ENCODE results near the gene SETDB2. TPM values are rescaled to one million over a fixed set of nuclear protein-coding genes. Genes with fewer than 3 reads are reported as not detected.

SETDB2 gene
- total and polyA plus RNA-seq, 2 of the 13 experiments (the other 11 are each of a cell fraction or from before 2014, with no cell fraction given) = 8.1 to 8.7 TPM

DNA sequence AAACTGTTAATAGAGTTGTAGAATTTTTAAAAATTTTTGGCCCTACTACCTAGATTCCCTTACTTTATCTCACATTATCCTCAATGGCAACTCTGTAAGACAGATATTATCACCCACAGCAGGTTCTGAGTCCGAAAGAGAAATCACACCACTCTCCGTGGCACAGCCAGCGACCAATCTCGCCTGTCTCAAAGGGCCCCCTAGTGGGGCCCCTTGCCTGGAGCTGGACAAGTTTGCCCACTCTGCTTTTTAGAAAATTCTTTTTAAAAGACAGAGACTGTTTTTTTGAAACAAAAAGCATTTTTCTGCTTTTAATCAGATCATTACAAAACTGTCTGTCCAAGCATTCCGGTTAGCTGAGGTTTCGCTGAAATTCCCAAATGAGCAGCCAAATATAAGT, 73.4 kb downstream of the SETDB2 start:
- no peaks in the 10 kb centered on the region for H3K79me2 ChIP-seq (ENCODE audit: insufficient read depth, low read length)
- no peaks in the 10 kb centered on the region for H4K20me1 ChIP-seq (ENCODE audit: insufficient read depth, low read length)
- CTCF ChIA-PET (ENCODE audit: low intra/inter-chr PET ratio, low total read pairs) = interaction anchor here (2.1 kb wide), 1 partner anchor 96 kb away, joined by 18 read pairs; no protein-coding TSS in a partner anchor
- no peak overlapping the region for H3K27ac ChIP-seq (ENCODE audit: extremely low read length, insufficient read depth, low read length)
- H3K9me3 ChIP-seq (ENCODE audit: low read length) = no peaks in the 10 kb centered on the region
- H3K9ac ChIP-seq (ENCODE audit: insufficient read depth, low read depth, low read length) = no peak overlapping the region
- DNase-seq (ENCODE audit: low spot score) (peak; percentile 26), FAIRE-seq (no peak), ATAC-seq (peak; percentile 80)
- POLR2A ChIA-PET = no interaction called here
- TF ChIP-seq GZF1 (CRISPR knock-in tag; IDR thresholded peaks at IDR 0.05) (no peak), SMAD3 (CRISPR knock-in tag; IDR thresholded peaks at IDR 0.05) (no peak), ZNF749 (CRISPR knock-in tag; IDR thresholded peaks at IDR 0.05; ENCODE audit: borderline replicate concordance) (no peak), TBP (CRISPR knock-in tag; IDR thresholded peaks at IDR 0.05) (no peak), STAG1 (CRISPR knock-in tag; IDR thresholded peaks at IDR 0.05) (peak; percentile 52), ZNF383 (CRISPR knock-in tag; IDR thresholded peaks at IDR 0.05; ENCODE audit: borderline replicate concordance) (no peak), ZNF468 (CRISPR knock-in tag; IDR thresholded peaks at IDR 0.05) (no peak), SMC3 (IDR thresholded peaks at IDR 0.05; ENCODE audit: low read length) (peak; percentile 24; the same call in 1 of the 2 replicates), JDP2 (CRISPR knock-in tag; IDR thresholded peaks at IDR 0.05; ENCODE audit: borderline replicate concordance) (no peak), HHEX (CRISPR knock-in tag; IDR thresholded peaks at IDR 0.05) (no peak), RAD21 (CRISPR knock-in tag; IDR thresholded peaks at IDR 0.05) (peak; percentile 18; the same call in 1 of the 2 replicates), ZNF253 (CRISPR knock-in tag; IDR thresholded peaks at IDR 0.05; ENCODE audit: borderline replicate concordance) (no peak), ZNF746 (CRISPR knock-in tag; IDR thresholded peaks at IDR 0.05) (no peak)
- TF ChIP-seq, protein P1, sequence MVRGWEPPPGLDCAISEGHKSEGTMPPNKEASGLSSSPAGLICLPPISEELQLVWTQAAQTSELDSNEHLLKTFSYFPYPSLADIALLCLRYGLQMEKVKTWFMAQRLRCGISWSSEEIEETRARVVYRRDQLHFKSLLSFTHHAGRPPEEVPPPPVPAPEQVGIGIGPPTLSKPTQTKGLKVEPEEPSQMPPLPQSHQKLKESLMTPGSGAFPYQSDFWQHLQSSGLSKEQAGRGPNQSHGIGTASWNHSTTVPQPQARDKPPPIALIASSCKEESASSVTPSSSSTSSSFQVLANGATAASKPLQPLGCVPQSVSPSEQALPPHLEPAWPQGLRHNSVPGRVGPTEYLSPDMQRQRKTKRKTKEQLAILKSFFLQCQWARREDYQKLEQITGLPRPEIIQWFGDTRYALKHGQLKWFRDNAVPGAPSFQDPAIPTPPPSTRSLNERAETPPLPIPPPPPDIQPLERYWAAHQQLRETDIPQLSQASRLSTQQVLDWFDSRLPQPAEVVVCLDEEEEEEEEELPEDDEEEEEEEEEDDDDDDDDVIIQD (CRISPR knock-in tag; IDR thresholded peaks at IDR 0.05; ENCODE audit: low read depth) = no peak
- TF ChIP-seq, protein P2, sequence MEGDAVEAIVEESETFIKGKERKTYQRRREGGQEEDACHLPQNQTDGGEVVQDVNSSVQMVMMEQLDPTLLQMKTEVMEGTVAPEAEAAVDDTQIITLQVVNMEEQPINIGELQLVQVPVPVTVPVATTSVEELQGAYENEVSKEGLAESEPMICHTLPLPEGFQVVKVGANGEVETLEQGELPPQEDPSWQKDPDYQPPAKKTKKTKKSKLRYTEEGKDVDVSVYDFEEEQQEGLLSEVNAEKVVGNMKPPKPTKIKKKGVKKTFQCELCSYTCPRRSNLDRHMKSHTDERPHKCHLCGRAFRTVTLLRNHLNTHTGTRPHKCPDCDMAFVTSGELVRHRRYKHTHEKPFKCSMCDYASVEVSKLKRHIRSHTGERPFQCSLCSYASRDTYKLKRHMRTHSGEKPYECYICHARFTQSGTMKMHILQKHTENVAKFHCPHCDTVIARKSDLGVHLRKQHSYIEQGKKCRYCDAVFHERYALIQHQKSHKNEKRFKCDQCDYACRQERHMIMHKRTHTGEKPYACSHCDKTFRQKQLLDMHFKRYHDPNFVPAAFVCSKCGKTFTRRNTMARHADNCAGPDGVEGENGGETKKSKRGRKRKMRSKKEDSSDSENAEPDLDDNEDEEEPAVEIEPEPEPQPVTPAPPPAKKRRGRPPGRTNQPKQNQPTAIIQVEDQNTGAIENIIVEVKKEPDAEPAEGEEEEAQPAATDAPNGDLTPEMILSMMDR (CRISPR knock-in tag; IDR thresholded peaks at IDR 0.05) = peak; percentile 34
- TF ChIP-seq, protein P3, sequence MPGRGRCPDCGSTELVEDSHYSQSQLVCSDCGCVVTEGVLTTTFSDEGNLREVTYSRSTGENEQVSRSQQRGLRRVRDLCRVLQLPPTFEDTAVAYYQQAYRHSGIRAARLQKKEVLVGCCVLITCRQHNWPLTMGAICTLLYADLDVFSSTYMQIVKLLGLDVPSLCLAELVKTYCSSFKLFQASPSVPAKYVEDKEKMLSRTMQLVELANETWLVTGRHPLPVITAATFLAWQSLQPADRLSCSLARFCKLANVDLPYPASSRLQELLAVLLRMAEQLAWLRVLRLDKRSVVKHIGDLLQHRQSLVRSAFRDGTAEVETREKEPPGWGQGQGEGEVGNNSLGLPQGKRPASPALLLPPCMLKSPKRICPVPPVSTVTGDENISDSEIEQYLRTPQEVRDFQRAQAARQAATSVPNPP (CRISPR knock-in tag; IDR thresholded peaks at IDR 0.05) = no peak
- TF ChIP-seq, protein P4, sequence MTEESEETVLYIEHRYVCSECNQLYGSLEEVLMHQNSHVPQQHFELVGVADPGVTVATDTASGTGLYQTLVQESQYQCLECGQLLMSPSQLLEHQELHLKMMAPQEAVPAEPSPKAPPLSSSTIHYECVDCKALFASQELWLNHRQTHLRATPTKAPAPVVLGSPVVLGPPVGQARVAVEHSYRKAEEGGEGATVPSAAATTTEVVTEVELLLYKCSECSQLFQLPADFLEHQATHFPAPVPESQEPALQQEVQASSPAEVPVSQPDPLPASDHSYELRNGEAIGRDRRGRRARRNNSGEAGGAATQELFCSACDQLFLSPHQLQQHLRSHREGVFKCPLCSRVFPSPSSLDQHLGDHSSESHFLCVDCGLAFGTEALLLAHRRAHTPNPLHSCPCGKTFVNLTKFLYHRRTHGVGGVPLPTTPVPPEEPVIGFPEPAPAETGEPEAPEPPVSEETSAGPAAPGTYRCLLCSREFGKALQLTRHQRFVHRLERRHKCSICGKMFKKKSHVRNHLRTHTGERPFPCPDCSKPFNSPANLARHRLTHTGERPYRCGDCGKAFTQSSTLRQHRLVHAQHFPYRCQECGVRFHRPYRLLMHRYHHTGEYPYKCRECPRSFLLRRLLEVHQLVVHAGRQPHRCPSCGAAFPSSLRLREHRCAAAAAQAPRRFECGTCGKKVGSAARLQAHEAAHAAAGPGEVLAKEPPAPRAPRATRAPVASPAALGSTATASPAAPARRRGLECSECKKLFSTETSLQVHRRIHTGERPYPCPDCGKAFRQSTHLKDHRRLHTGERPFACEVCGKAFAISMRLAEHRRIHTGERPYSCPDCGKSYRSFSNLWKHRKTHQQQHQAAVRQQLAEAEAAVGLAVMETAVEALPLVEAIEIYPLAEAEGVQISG (CRISPR knock-in tag; IDR thresholded peaks at IDR 0.05) = no peak
- intact Hi-C loops (cut with micrococcal nuclease; ENCODE audit: unreplicated experiment) (loop anchor here (1.0 to 2.0 kb wide), 2 partner anchors 89 to 96 kb away; no protein-coding TSS in a partner anchor), in situ Hi-C loops (cut with HindIII; ENCODE audit: extremely low pct_ligation_motif_present, low pct_unique_long_range_greater_than_20kb) (no loop called here)
- 85% methylated on average over 6 of the region's 6 CpGs for WGBS (ENCODE audit: low lambda C conversion rate)
- peaks cover 3 to 12% of the 10 kb centered on the region in 2 experiments; a peak in 4 of 5 replicates for H3K36me3 ChIP-seq (replicated peaks in 1 of 2; ENCODE audit: control insufficient read depth in 1 of 2, insufficient read depth in 2 of 2, low read length in 2 of 2)
- no TSS peak for BruUV-seq (replicated peaks)
- H2AFZ ChIP-seq (ENCODE audit: low read length) = no peak overlapping the region
- H3K4me1 ChIP-seq (ENCODE audit: insufficient read depth, low read length) = peaks cover 10% of the 10 kb centered on the region
- no peak overlapping the region for H3K4me2 ChIP-seq (ENCODE audit: low read depth, low read length)
- H3K27me3 ChIP-seq (ENCODE audit: control insufficient read depth in 1 of 2, insufficient read depth in 2 of 2, low read length in 2 of 2) = no peaks in the 10 kb centered on the region
- no peak overlapping the region for H3K4me3 ChIP-seq (replicated peaks in 1 of 3; ENCODE audit: insufficient read depth in 1 of 3, low read depth in 2 of 3, low read length in 3 of 3)
